ENCODE measurements around the gene CIC. TPM values are rescaled to one million over a fixed set of nuclear protein-coding genes. Genes with fewer than 3 reads are reported as not detected.

CIC gene
- total and polyA plus RNA-seq, 2 of the 13 experiments (the other 11 are each of a cell fraction or from before 2014, with no cell fraction given) = 5.9 to 8.0 TPM

DNA sequence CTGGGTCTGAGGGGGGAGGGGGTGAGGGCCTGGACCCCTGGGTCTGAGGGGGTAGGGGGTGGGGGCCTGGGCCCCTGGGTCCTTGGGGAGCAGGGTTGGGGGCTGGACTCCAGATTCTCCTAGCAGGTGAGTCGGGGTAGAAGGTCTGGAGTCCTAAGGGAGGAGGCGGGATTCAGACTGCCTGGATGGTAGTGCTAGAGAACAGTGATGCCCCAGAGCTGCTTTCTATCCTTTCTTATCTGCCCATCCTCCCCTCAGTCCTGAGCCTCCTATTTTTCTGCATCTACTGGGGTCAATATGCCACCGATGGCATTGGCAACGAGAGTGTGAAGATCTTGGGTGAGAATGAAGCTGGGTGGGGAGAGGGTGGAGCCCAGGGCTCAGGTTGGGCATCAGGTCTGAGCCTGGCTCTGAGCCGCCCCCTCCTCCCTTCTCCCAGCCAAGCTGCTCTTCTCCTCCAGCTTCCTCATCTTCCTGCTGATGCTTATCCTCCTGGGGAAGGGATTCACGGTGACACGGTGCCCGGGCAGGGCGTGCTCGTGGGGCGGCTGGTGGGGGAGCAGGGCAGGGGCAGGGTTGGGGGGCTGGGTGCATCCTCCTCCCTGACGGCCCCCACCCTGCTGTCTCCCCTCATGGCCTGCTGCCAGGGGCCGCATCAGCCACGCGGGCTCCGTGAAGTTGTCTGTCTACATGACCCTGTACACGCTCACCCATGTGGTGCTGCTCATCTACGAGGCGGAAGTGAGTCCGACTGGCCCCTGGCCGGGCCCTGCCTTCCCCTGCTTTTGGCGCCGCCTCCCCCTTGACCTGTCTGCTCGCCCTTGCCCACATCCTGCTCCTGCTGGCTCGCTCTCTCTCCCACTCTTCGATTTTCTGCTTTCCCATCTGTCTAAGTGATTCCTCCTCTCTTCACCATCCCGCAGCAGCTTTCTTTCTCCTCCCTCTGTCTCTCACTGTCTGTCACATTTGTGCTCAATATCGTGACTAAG, 47.5 kb downstream of the CIC start (continued):
- TF ChIP-seq, protein P1, sequence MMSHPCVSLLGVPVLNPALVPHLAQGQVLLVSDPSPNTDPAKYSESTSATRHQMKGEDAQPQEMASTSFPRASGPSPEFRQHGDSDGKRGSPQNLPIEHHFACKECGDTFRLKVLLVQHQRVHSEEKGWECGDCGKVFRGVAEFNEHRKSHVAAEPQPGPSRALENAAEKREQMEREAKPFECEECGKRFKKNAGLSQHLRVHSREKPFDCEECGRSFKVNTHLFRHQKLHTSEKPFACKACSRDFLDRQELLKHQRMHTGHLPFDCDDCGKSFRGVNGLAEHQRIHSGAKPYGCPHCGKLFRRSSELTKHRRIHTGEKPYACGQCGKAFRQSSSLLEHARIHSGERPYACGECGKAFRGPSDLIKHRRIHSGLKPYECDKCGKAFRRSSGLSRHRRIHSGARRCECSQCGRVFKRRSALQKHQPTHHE (CRISPR knock-in tag; IDR thresholded peaks at IDR 0.05; ENCODE audit: borderline replicate concordance) = no peak
- TF ChIP-seq MBD4 (IDR thresholded peaks at IDR 0.05; ENCODE audit: borderline replicate concordance, low read length) (no peak), YEATS2 (CRISPR knock-in tag; IDR thresholded peaks at IDR 0.05; ENCODE audit: borderline replicate concordance) (peak; percentile 51; the same call in 1 of the 2 replicates), ARNTL (CRISPR knock-in tag; IDR thresholded peaks at IDR 0.05) (no peak), ZSCAN21 (CRISPR knock-in tag; IDR thresholded peaks at IDR 0.05; ENCODE audit: borderline replicate concordance) (no peak), ZNF263 (CRISPR knock-in tag; IDR thresholded peaks at IDR 0.05) (no peak), ETV5 (CRISPR knock-in tag; IDR thresholded peaks at IDR 0.05; ENCODE audit: borderline replicate concordance) (peak; percentile 91), EHMT2 (IDR thresholded peaks at IDR 0.05; ENCODE audit: borderline replicate concordance, low read depth, low read length) (no peak), ZNF124 (CRISPR knock-in tag; IDR thresholded peaks at IDR 0.05) (0 out of 2 replicates have a peak, but pooled peaks have one; percentile 34), SAP130 (CRISPR knock-in tag; IDR thresholded peaks at IDR 0.05; ENCODE audit: low read depth) (peak; percentile 58), DMAP1 (CRISPR knock-in tag; IDR thresholded peaks at IDR 0.05) (peak; percentile 52; the same call in 1 of the 2 replicates), HCFC1 (IDR thresholded peaks at IDR 0.05; ENCODE audit: low read depth, low read length) (no peak), CCDC6 (CRISPR knock-in tag; IDR thresholded peaks at IDR 0.05) (no peak), TBP (CRISPR knock-in tag; IDR thresholded peaks at IDR 0.05) (no peak), ZSCAN29 (CRISPR knock-in tag; conservative IDR thresholded peaks at IDR 0.05) (no peak), ERF (CRISPR knock-in tag; IDR thresholded peaks at IDR 0.05) (peak; percentile 67; the same call in 1 of the 2 replicates), ZNF629 (CRISPR knock-in tag; conservative IDR thresholded peaks at IDR 0.05) (no peak), ZNF24 (IDR thresholded peaks at IDR 0.05) (no peak), DPF2 (CRISPR knock-in tag; IDR thresholded peaks at IDR 0.05; ENCODE audit: borderline replicate concordance, low read depth) (no peak), ZFYVE20 (CRISPR knock-in tag; IDR thresholded peaks at IDR 0.05; ENCODE audit: borderline replicate concordance, low read depth) (no peak), RARA (CRISPR knock-in tag; IDR thresholded peaks at IDR 0.05) (peak; percentile 44), ZBTB8A (CRISPR knock-in tag; IDR thresholded peaks at IDR 0.05; ENCODE audit: borderline replicate concordance, low read depth) (no peak)
- TF ChIP-seq, protein P2, sequence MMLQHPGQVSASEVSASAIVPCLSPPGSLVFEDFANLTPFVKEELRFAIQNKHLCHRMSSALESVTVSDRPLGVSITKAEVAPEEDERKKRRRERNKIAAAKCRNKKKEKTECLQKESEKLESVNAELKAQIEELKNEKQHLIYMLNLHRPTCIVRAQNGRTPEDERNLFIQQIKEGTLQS (CRISPR knock-in tag; IDR thresholded peaks at IDR 0.05) = no peak
- TF ChIP-seq, protein P3, sequence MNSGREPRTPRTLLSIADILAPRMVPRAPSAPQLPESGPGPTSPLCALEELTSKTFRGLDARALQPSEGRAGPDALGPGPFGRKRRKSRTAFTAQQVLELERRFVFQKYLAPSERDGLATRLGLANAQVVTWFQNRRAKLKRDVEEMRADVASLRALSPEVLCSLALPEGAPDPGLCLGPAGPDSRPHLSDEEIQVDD (CRISPR knock-in tag; IDR thresholded peaks at IDR 0.05; ENCODE audit: borderline replicate concordance) = no peak
- TF ChIP-seq, protein P4, sequence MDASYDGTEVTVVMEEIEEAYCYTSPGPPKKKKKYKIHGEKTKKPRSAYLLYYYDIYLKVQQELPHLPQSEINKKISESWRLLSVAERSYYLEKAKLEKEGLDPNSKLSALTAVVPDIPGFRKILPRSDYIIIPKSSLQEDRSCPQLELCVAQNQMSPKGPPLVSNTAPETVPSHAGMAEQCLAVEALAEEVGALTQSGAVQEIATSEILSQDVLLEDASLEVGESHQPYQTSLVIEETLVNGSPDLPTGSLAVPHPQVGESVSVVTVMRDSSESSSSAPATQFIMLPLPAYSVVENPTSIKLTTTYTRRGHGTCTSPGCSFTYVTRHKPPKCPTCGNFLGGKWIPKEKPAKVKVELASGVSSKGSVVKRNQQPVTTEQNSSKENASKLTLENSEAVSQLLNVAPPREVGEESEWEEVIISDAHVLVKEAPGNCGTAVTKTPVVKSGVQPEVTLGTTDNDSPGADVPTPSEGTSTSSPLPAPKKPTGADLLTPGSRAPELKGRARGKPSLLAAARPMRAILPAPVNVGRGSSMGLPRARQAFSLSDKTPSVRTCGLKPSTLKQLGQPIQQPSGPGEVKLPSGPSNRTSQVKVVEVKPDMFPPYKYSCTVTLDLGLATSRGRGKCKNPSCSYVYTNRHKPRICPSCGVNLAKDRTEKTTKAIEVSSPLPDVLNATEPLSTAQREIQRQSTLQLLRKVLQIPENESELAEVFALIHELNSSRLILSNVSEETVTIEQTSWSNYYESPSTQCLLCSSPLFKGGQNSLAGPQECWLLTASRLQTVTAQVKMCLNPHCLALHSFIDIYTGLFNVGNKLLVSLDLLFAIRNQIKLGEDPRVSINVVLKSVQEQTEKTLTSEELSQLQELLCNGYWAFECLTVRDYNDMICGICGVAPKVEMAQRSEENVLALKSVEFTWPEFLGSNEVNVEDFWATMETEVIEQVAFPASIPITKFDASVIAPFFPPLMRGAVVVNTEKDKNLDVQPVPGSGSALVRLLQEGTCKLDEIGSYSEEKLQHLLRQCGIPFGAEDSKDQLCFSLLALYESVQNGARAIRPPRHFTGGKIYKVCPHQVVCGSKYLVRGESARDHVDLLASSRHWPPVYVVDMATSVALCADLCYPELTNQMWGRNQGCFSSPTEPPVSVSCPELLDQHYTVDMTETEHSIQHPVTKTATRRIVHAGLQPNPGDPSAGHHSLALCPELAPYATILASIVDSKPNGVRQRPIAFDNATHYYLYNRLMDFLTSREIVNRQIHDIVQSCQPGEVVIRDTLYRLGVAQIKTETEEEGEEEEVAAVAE (CRISPR knock-in tag; IDR thresholded peaks at IDR 0.05; ENCODE audit: borderline replicate concordance) = no peak
